Colonic mucosa (tissue), 4 donors: ENCODE data around the gene ELOVL2. TPM values are rescaled to one million over a fixed set of nuclear protein-coding genes. Genes with fewer than 3 reads are reported as not detected.
"Not testable (repeated sequence)": the region's sequence is repeated elsewhere in the genome, so short reads cannot be mapped to it uniquely, and the experiment has no call there.

ENCODE experiments used
- DNase-seq: peaks from one replicate; pipeline ENCODE4 v3.0.0-alpha.2; 2020
- H3K27ac ChIP-seq: fragments of 200-600 bp; one replicate; pipeline ENCODE4 v1.8.0; 2021
- H3K27me3 ChIP-seq: fragments of 200-600 bp; one replicate; pipeline ENCODE4 v1.8.0; 2021
- H3K36me3 ChIP-seq: fragments of 200-600 bp; one replicate; pipeline ENCODE4 v1.8.0; 2021
- H3K4me1 ChIP-seq: fragments of 200-600 bp; one replicate; pipeline ENCODE4 v1.8.0; 2021; ENCODE audit warnings: mild to moderate bottlenecking
- H3K4me3 ChIP-seq: fragments of 200-600 bp; one replicate; pipeline ENCODE4 v1.8.0; 2021
- H3K9ac ChIP-seq, 2 donors: one replicate each; pipeline ENCODE4 v1.7.0; 2013; ENCODE audit warnings: control low read depth in 2 of 2, low read depth in 2 of 2, low read length in 2 of 2
- H3K9me3 ChIP-seq: fragments of 200-600 bp; one replicate; pipeline ENCODE4 v1.8.0; 2021
- CTCF ChIP-seq: fragments of 200-600 bp; IDR thresholded peaks from one replicate; pipeline ENCODE4 v1.8.0; 2022; ENCODE audit warnings: antibody characterized with exemption, mild to moderate bottlenecking
- intact Hi-C: fragments of 100-400 bp; cut with DNase I; formaldehyde crosslinking; loops from one replicate; pipeline ENCODE4 v1.14.1; 2022
- total RNA-seq, 2 donors: library from RNA; stranded (reverse); fragmentation: NEBNext Ultra II Directional in 1 of 2; extraction: Animal tissue kit (Norgen Biotek cat#: 25700) in 1 of 2; gene quantifications; one replicate each; pipeline ENCODE4 v1.2.1, GENCODE V29; 2021
- donor health status: healthy.
- donor health status: DM: no; HTN: no; CAD: no.
- donor health status: DM: no; HTN: no; CAD: no.

Gene ELOVL2
- total RNA-seq = under 1 TPM; 0.05 to 0.11 TPM

DNA sequence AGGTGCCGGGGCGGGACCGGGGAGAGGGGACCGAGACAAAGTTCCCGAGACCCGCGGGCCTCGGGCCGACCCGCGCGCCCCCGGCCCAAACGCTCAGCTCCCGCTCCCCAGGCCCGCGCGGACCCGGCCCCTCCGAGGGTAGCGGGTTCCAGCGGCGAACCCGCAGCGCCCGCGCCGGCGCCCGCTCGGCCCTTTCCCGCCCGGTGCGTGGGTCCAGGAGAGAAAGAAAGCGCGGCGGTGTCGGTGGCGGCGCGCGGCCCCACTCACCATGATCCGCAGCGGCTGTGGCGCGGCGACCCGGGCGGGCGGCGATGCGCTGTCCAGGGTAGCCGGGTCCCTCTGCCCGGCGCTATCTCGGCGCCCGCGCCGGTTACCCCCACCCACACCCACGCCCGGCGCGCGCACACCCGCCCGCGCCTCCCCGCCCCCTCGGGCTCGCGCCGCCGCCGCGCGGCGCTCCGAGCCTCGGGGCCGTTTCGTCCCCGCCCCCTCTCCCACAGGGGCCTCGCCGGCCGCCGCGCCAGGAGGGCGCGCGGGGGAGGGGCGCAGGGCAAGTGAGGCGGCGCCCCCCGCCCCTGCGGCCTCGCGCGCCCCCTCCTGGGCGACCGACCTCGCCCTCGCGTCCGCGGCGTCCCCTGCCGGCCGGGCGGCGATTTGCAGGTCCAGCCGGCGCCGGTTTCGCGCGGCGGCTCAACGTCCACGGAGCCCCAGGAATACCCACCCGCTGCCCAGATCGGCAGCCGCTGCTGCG lies at the start of gene ELOVL2:
Gene ELOVL2, minus strand, starts transcription at position 345 of the 751 bp plus-strand sequence. Its CDS starts 75 bp downstream, at position 270.
- H3K27me3 ChIP-seq = peaks cover 28% of the 10 kb centered on the region
- no peak within 1 kb of the TSS for H3K9ac ChIP-seq
- peak within 1 kb of the TSS; percentile 26 for H3K4me3 ChIP-seq
- no peaks in the 10 kb centered on the region for H3K9me3 ChIP-seq
- H3K36me3 ChIP-seq = no peaks in the 10 kb centered on the region
- H3K27ac ChIP-seq = no peak within 1 kb of the TSS
- TF ChIP-seq CTCF = no peak
- DNase-seq = no peak
- H3K4me1 ChIP-seq = no peaks in the 10 kb centered on the region
- intact Hi-C loops = no loop called here

- no peak for TF ChIP-seq CTCF
- peak overlapping the region; percentile 64 to 87 for H3K9ac ChIP-seq
- no peak for DNase-seq
- H3K27ac ChIP-seq = peak overlapping the region; percentile 93
- peak overlapping the region; percentile 75 for H3K4me3 ChIP-seq
- no peaks in the 10 kb centered on the region for H3K27me3 ChIP-seq
- no peaks in the 10 kb centered on the region for H3K36me3 ChIP-seq
- intact Hi-C loops = no loop called here
- H3K9me3 ChIP-seq = no peaks in the 10 kb centered on the region
- peaks cover 7% of the 10 kb centered on the region for H3K4me1 ChIP-seq
These were observed 49.2 kb upstream of the ELOVL2 start for GRCh38 chr6:11093376-11093625.

DNA sequence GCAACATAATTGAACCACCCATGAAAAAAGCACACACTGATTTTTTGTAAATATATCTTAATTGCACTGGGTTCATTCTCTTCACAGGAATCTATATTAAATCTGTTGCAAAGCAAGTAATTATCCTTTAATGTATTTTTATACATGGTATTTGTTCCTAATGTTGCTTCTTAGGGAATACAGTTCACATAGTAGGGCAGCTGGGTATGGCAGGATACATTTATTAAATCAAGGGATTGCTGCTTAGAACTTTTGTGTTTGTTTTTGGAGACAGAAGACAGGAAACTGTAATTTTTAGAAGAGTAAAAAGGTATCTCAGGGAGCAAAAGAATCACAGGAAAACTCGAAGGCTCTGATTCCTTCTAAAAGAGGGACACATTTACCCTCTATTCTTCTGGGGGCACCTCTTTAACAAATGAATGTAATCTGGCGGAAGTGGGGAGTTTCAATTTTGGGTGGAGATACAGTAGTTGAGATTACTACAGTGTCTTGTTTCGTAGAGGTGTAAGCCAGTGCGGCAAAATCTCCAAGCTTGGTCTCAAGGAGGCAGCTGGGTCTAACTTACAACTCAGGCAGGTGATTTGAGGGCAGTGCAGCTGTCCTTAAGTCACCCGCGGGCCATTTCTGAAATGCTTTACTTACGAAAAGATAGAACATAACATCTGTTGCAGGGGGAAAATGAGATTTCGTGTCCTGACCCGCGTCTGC lies 48.7 kb upstream of the ELOVL2 start:
- no peaks in the 10 kb centered on the region for H3K36me3 ChIP-seq
- H3K27ac ChIP-seq = peak overlapping the region; percentile 93
- intact Hi-C loops = no loop called here
- no peaks in the 10 kb centered on the region for H3K27me3 ChIP-seq
- peak overlapping the region; percentile 75 for H3K4me3 ChIP-seq
- H3K9ac ChIP-seq = peak overlapping the region; percentile 64 to 87
- DNase-seq = peak; percentile 63
- H3K4me1 ChIP-seq = peaks cover 7% of the 10 kb centered on the region
- TF ChIP-seq CTCF = no peak
- no peaks in the 10 kb centered on the region for H3K9me3 ChIP-seq

- H3K36me3 ChIP-seq, H3K9ac ChIP-seq, H3K27me3 ChIP-seq, H3K4me1 ChIP-seq, DNase-seq, intact Hi-C loops, H3K27ac ChIP-seq, H3K9me3 ChIP-seq, H3K4me3 ChIP-seq: not testable (repeated sequence)
These were observed 47.0 kb upstream of the ELOVL2 start for GRCh38 chr6:11091141-11091540.

- H3K36me3 ChIP-seq = no peaks in the 10 kb centered on the region
- no peak for DNase-seq
- H3K27ac ChIP-seq = no peak overlapping the region
- H3K27me3 ChIP-seq = no peaks in the 10 kb centered on the region
- no peak for TF ChIP-seq CTCF
- no peaks in the 10 kb centered on the region for H3K9me3 ChIP-seq
- no peaks in the 10 kb centered on the region for H3K4me1 ChIP-seq
- intact Hi-C loops = no loop called here
- H3K9ac ChIP-seq = peak overlapping the region in 1 of 2 donors; percentile 12
- no peak overlapping the region for H3K4me3 ChIP-seq
These were observed 45.6 kb upstream of the ELOVL2 start for GRCh38 chr6:11089695-11090094.

DNA sequence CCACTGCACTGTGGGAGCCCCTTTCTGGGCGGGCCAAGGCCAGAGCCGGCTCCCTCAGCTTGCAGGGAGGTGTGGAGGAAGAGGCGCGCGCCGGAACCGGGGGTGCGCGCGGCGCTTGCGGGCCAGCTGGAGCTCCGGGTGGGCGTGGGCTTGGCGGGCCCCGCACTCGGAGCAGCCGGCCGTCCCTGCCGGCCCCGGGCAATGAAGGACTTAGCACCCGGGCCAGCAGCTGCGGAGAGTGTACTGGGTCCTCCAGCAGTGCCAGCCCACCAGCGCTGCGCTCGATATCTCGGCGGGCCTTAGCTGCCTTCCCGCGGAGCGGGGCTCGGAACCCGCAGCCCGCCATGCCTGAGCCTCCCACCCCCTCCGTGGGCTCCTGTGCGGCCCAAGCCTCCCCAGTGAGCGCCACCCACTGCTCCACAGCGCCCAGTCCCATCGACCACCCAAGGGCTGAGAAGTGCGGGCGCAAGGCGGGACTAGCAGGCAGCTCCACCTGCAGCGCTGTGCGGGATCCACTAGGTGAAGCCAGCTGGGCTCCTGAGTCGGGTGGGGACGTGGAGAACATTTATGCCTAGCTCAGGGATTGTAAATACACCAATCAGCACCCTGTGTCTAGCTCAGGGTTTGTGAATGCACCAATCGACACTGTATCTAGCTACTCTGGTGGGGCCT lies 43.2 kb upstream of the ELOVL2 start:
- H3K9me3 ChIP-seq, H3K4me3 ChIP-seq, H3K36me3 ChIP-seq, H3K27me3 ChIP-seq, intact Hi-C loops, H3K27ac ChIP-seq, H3K4me1 ChIP-seq, H3K9ac ChIP-seq, DNase-seq: not testable (repeated sequence)
